Stomach (tissue), 9 donors: ENCODE data around the gene FCGBP. TPM values are rescaled to one million over a fixed set of nuclear protein-coding genes. Genes with fewer than 3 reads are reported as not detected.

Source experiments
- DNase-seq, 2 donors: peaks; one replicate each; pipeline versions ENCODE4 v3.0.0 to v3.0.0-alpha.2; 2013 to 2019
- H3K27ac ChIP-seq, 5 donors: fragments of 200-600 bp in 4 of 5; sonication (generic) in 4 of 5; one replicate each; pipeline ENCODE4 v1.5.1; 2013 to 2019; ENCODE audit warnings: mild to moderate bottlenecking in 1 of 5, moderate library complexity in 1 of 5
- H3K27me3 ChIP-seq, 3 donors: fragments of 200-600 bp; sonication (generic); one replicate each; pipeline ENCODE4 v1.5.1; 2017 to 2019; ENCODE audit warnings: mixed run types in 1 of 3
- H3K36me3 ChIP-seq, 4 donors: fragments of 200-600 bp; sonication (generic); 1 replicate in 3 of 4; 2 replicates in 1 of 4; pipeline ENCODE4 v1.5.1; 2016 to 2019
- H3K4me1 ChIP-seq, 4 donors: fragments of 200-600 bp; sonication (generic); one replicate each; pipeline ENCODE4 v1.5.1; 2016 to 2019
- H3K4me3 ChIP-seq, 4 donors: fragments of 200-600 bp; sonication (generic) in 3 of 4; one replicate each; pipeline ENCODE4 v1.5.1; 2016 to 2019; ENCODE audit warnings: mild to moderate bottlenecking in 1 of 4
- H3K9me3 ChIP-seq, 4 donors: fragments of 200-600 bp; sonication (generic); one replicate each; pipeline ENCODE4 v1.5.1; 2016 to 2019
- EP300 ChIP-seq: sonication (generic); formaldehyde crosslinking; IDR thresholded peaks from one replicate; pipeline ENCODE4 v1.6.1; 2017; ENCODE audit warnings: antibody characterized with exemption
- POLR2A ChIP-seq, 4 donors: fragments of 450-650 bp; IDR thresholded peaks; one replicate each; pipeline ENCODE4 v1.6.1; 2016; ENCODE audit warnings: antibody characterized with exemption in 4 of 4, control low read depth in 2 of 4, mild to moderate bottlenecking in 1 of 4, moderate library complexity in 1 of 4
- POLR2AphosphoS5 ChIP-seq, 3 donors: sonication (generic); formaldehyde crosslinking; IDR thresholded peaks; one replicate each; pipeline ENCODE4 v1.6.1; 2016; ENCODE audit warnings: antibody characterized with exemption in 3 of 3
- WGBS, 5 donors: extraction: QIAGEN DNeasy Blood & Tissue Kit in 3 of 5; methylation state at CpG; one replicate each; pipeline versions ENCODE4 v1.1.5 to v1.1.7; 2013 to 2018; 5-methylcytosine and 5-hydroxymethylcytosine counted together
- intact Hi-C: fragments of 100-400 bp; cut with DNase I; formaldehyde crosslinking; loops from one replicate; pipeline ENCODE4 v1.15.1; 2023; ENCODE audit warnings: low total_unique reads
- polyA plus RNA-seq, 3 donors: library from polyadenylated mRNA; stranded (reverse); fragments of 200-250 nt; gene quantifications; one replicate each; pipeline ENCODE4 v1.2.3, GENCODE V29; 2013
- total RNA-seq, 5 donors: library from RNA; depleted of rRNA; stranded (reverse); fragments of >200 nt; gene quantifications; one replicate each; pipeline versions ENCODE4 v1.1.0 to v1.2.3, GENCODE V29; 2014 to 2016
- TF ChIP-seq, protein P1 (sequence below), 7 experiments: fragments of 450-650 bp in 4 of 7; fragments of 200-600 bp in 3 of 7; sonication (generic) in 3 of 7; IDR thresholded peaks; one replicate each; pipeline ENCODE4 v1.5.1; 2016 to 2019; ENCODE audit warnings: antibody characterized with exemption in 7 of 7, control low read depth in 2 of 7, mild to moderate bottlenecking in 1 of 7
- donor health status: healthy with polysubstance abuse.
- donor health status: Bipolar disorder and iron deficiency.
- donor health status: healthy.

Gene FCGBP
- total and polyA plus RNA-seq, 8 donors = 6.5 to 7,510 (median 204) TPM

DNA sequence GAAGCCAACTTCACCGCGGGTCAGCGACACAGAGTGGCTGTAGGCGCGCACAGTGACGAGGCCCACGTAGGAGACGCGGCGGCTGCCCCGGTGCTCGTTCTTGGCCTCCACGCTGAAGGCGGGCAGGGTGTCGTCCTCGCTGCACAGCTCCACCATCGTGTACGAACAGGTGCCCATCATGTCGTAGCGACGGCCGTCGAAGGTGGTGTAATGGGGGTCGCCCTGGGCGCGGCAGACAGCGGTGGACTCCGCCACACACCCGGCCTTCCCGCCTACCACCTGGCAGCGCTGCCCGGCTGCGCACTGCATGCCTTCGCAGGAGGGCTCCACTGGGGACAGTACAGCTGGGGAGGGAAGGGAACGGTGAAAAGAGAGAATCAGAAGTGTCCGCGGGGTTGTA, 10.0 kb downstream of the FCGBP start:
- intact Hi-C loops = no loop called here
- Histone ChIP-seq H3K27me3 (peaks cover 0 to 4% (median 0%) of the 10 kb centered on the region in 3 donors), H3K27ac (no peak overlapping the region), H3K4me1 (no peaks in the 10 kb centered on the region), H3K4me3 (no peak overlapping the region), H3K36me3 (peaks cover 0 to 16% (median 4%) of the 10 kb centered on the region in 4 donors), H3K9me3 (peaks cover 0 to 6% (median 0%) of the 10 kb centered on the region in 4 donors)
- no peak for TF ChIP-seq POLR2AphosphoS5 (IDR thresholded peaks at IDR 0.05)
- TF ChIP-seq, protein P1, sequence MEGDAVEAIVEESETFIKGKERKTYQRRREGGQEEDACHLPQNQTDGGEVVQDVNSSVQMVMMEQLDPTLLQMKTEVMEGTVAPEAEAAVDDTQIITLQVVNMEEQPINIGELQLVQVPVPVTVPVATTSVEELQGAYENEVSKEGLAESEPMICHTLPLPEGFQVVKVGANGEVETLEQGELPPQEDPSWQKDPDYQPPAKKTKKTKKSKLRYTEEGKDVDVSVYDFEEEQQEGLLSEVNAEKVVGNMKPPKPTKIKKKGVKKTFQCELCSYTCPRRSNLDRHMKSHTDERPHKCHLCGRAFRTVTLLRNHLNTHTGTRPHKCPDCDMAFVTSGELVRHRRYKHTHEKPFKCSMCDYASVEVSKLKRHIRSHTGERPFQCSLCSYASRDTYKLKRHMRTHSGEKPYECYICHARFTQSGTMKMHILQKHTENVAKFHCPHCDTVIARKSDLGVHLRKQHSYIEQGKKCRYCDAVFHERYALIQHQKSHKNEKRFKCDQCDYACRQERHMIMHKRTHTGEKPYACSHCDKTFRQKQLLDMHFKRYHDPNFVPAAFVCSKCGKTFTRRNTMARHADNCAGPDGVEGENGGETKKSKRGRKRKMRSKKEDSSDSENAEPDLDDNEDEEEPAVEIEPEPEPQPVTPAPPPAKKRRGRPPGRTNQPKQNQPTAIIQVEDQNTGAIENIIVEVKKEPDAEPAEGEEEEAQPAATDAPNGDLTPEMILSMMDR (IDR thresholded peaks at IDR 0.05) = no peak
- TF ChIP-seq POLR2A (IDR thresholded peaks at IDR 0.05) = no peak
- TF ChIP-seq EP300 = no peak
- WGBS, 5 donors = 97 to 98% (median 97%) methylated on average over 18 to 37 of the region's 37 CpGs
- peak in 1 of 2 donors; percentile 14 for DNase-seq

DNA sequence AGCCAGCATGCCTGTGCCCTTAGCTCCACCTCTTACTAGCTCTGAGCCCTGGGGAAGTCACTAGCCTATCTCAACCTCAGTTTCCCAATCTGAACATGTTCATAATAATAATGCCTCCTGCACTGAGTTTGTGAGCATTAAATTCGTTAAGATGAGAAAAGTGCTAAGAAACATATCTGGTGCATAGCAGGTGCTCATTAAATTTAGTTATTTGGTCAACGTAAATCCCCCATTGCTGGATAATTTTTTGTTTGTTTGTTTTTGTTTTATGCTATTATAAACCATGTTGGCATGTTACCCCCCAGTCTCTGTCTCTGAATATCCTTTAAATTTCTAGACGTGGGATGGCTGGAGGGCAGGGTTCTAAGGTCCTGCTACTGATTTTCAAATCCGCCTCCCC, 10.6 kb downstream of the FCGBP start:
- TF ChIP-seq POLR2A (IDR thresholded peaks at IDR 0.05) = no peak
- TF ChIP-seq, protein P1 (IDR thresholded peaks at IDR 0.05) = no peak
- no peak for TF ChIP-seq POLR2AphosphoS5 (IDR thresholded peaks at IDR 0.05)
- no peak for TF ChIP-seq EP300
- Histone ChIP-seq H3K4me3 (no peak overlapping the region), H3K27me3 (peaks cover 0 to 4% (median 0%) of the 10 kb centered on the region in 3 donors), H3K9me3 (peaks cover 0 to 7% (median 0%) of the 10 kb centered on the region in 4 donors), H3K36me3 (peaks cover 0 to 16% (median 4%) of the 10 kb centered on the region in 4 donors), H3K27ac (no peak overlapping the region), H3K4me1 (no peaks in the 10 kb centered on the region)
- DNase-seq = no peak
- intact Hi-C loops = no loop called here
- WGBS, 5 donors = 82 to 92% (median 87%) methylated on average over 4 of the region's 4 CpGs

DNA sequence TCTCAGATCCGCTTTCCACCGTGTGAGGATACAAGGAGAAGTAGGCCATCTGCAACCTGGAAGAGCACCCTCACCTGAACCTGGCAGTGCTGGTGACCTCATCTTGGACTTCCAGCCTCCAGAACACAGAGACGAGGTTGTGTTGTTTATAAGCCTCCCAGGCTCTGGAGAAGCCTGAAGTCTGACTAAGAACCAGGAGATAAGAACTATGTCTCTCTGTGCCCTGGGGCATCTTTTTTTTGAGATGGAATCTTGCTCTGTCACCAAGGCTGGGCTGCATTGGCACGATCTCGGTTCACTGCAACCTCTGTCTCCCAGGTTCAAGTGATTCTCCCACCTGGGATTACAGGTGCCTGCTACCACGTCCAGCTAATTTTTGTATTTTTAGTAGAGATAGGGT, 14.5 kb downstream of the FCGBP start:
- no peaks in the 10 kb centered on the region for H3K4me1 ChIP-seq
- intact Hi-C loops = no loop called here
- H3K4me3 ChIP-seq = no peak overlapping the region
- H3K9me3 ChIP-seq = peaks cover 0 to 7% (median 0%) of the 10 kb centered on the region in 4 donors
- 88 to 94% (median 91%) methylated on average over 6 of the region's 6 CpGs for WGBS, 5 donors
- peaks cover 0 to 26% (median 0%) of the 10 kb centered on the region in 3 donors for H3K27me3 ChIP-seq
- DNase-seq = no peak
- TF ChIP-seq POLR2A (IDR thresholded peaks at IDR 0.05) = no peak
- TF ChIP-seq POLR2AphosphoS5 (IDR thresholded peaks at IDR 0.05) = no peak
- TF ChIP-seq, protein P1 (IDR thresholded peaks at IDR 0.05) = no peak
- TF ChIP-seq EP300 = no peak
- H3K36me3 ChIP-seq = peaks cover 0 to 29% (median 14%) of the 10 kb centered on the region in 4 donors
- H3K27ac ChIP-seq = no peak overlapping the region

DNA sequence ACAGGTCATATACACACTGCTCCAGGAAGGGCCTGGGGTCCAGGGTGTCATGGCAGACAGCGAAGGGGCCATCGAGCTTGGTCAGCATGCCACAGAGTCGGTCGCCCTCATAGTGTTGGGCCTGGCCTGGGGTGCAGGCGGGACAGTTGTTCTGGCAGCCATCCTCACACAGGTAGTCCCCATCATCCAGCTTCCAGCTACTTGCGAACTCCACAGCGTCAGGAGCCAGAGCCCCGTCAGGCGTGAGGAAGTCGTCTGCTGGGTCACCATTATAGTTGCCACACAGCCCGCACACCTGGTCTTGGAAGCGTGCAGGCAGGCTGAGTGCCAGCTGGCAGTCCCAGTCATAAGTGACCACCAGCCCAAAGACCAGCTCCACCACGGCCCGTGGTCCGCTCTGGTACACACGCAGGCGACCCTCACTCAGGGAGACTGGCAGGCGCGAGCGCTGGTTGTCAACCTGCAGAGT, 16.2 kb downstream of the FCGBP start:
- H3K27ac ChIP-seq = no peak overlapping the region
- peaks cover 0 to 30% (median 0%) of the 10 kb centered on the region in 3 donors for H3K27me3 ChIP-seq
- no peaks in the 10 kb centered on the region for H3K4me1 ChIP-seq
- 91 to 95% (median 93%) methylated on average over 16 to 20 of the region's 20 CpGs for WGBS, 5 donors
- H3K9me3 ChIP-seq = peaks cover 0 to 7% (median 0%) of the 10 kb centered on the region in 4 donors
- intact Hi-C loops = no loop called here
- no peak for DNase-seq
- no peak overlapping the region for H3K4me3 ChIP-seq
- TF ChIP-seq EP300 = no peak
- TF ChIP-seq POLR2A (IDR thresholded peaks at IDR 0.05) = no peak
- no peak for TF ChIP-seq POLR2AphosphoS5 (IDR thresholded peaks at IDR 0.05)
- TF ChIP-seq, protein P1 (IDR thresholded peaks at IDR 0.05) = no peak
- H3K36me3 ChIP-seq = peaks cover 0 to 31% (median 11%) of the 10 kb centered on the region in 4 donors
